Brain microvascular endothelial cell (primary cell): ENCODE data around the gene CCKAR.

Experiments used
- DNase-seq: peaks from one replicate; pipeline ENCODE4 v3.0.0-alpha.2; 2020
- H3K27ac ChIP-seq: fragments of 250-450 bp; sonication (Bioruptor Pico); 2 replicates; pipeline ENCODE4 v1.5.1; 2020; ENCODE audit warnings: mild to moderate bottlenecking, moderate library complexity
- H3K27me3 ChIP-seq: fragments of 250-450 bp; sonication (Bioruptor Pico); replicated peaks from 2 replicates; pipeline ENCODE4 v1.5.1; 2020; ENCODE audit warnings: mild to moderate bottlenecking
- H3K36me3 ChIP-seq: fragments of 250-450 bp; sonication (Bioruptor Pico); replicated peaks from 2 replicates; pipeline ENCODE4 v1.5.1; 2020; ENCODE audit warnings: mild to moderate bottlenecking
- H3K4me3 ChIP-seq: 2 replicates; pipeline ENCODE4 v1.5.1; 2011; ENCODE audit warnings: low read depth, mild to moderate bottlenecking, control low read depth, low read length, moderate library complexity
- in situ Hi-C: cut with HindIII; loops from 2 replicates; pipeline ENCODE4 v1.10.0; 2017; ENCODE audit warnings: low sequenced_read_pairs, low pct_ligation_motif_present
- TF ChIP-seq, protein P1 (sequence below): IDR thresholded peaks from 2 replicates; pipeline ENCODE4 v1.5.1; 2011; ENCODE audit warnings: low read depth, mild to moderate bottlenecking, moderate library complexity, low read length, control low read depth, inconsistent platforms; ENCODE audit errors: missing control alignments

CCKAR gene

DNA sequence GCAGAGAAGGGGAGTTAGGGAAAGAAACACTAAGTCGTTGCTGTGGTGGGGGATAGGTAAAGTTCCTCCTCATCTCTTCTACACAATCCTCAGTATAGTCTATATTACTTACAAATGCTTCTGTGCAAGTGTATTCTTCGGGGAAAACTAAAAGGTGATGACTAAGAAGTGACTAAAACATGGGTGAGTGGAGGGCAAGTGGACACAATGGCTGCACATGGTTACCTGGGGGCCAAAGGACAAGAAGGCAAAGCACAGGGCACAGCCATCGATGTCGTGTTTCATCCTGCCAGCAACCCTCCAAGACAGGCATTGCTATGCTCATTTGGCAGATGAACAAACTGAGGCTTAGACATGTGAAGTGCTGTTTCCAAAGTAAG lies 35.5 kb upstream of the CCKAR start:
- DNase-seq, result no peak
- in situ Hi-C loops, result no loop called here
- TF ChIP-seq, protein P1, sequence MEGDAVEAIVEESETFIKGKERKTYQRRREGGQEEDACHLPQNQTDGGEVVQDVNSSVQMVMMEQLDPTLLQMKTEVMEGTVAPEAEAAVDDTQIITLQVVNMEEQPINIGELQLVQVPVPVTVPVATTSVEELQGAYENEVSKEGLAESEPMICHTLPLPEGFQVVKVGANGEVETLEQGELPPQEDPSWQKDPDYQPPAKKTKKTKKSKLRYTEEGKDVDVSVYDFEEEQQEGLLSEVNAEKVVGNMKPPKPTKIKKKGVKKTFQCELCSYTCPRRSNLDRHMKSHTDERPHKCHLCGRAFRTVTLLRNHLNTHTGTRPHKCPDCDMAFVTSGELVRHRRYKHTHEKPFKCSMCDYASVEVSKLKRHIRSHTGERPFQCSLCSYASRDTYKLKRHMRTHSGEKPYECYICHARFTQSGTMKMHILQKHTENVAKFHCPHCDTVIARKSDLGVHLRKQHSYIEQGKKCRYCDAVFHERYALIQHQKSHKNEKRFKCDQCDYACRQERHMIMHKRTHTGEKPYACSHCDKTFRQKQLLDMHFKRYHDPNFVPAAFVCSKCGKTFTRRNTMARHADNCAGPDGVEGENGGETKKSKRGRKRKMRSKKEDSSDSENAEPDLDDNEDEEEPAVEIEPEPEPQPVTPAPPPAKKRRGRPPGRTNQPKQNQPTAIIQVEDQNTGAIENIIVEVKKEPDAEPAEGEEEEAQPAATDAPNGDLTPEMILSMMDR, result no peak
- Histone ChIP-seq H3K36me3 (no peaks in the 10 kb centered on the region), H3K27ac (no peak overlapping the region), H3K27me3 (no peaks in the 10 kb centered on the region), H3K4me3 (no peak overlapping the region)

DNA sequence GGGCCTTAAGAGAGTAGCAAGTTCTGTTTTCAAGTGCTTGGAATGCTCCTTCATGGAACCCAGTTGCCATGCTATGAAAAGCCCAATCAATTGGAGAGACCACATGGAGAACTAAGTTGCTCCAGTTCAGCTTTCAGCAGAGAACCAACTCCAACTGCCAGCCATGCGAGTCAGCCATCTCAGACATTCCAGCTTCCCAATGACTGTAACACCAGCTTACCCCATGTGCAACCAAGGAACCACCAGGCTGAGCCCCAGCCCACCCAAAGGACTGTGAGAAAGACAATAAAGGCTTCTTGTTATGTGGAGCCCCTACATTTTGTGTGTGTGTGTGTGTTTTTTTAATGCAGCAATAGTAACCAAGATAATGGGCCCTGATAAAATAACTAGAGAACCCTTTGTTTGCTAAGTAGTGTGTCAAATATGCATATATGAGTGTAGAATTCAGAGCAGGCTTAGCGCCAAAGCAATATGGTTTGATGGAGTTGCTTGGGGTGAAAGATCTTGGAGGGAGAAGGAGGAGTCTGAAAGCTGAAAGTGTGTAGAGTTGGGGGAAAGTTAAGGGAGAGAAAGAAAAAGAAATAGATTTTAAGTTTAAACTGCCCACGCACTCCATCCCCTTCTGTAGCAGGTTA lies 35.0 kb upstream of the CCKAR start:
- in situ Hi-C loops, result no loop called here
- Histone ChIP-seq H3K4me3 (no peak overlapping the region), H3K27me3 (no peaks in the 10 kb centered on the region), H3K36me3 (no peaks in the 10 kb centered on the region), H3K27ac (no peak overlapping the region)
- TF ChIP-seq, protein P1, result no peak
- DNase-seq, result peak; percentile 45

DNA sequence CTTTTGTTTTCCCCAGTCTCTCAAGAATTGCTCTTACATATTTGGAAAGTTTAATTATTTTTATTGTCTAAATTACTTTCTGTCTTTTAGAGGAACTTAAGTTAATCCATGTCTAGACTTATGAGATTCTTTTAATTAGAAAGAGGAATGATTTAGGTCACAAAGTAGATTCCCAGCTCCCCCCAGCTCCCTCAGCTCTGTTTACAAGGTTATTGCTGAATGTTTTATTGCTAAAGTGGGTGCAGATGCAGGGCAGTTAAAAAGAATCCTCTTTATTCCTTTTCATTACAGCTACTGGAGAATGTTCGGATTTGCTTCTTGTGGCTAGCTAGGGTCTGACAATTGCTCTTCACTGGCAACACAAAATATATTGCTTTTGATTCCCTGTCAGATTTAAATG lies 33.7 kb upstream of the CCKAR start:
- no peak overlapping the region for H3K27ac ChIP-seq
- TF ChIP-seq, protein P1, result no peak
- DNase-seq, result no peak
- in situ Hi-C loops, result no loop called here
- no peaks in the 10 kb centered on the region for H3K36me3 ChIP-seq
- no peak overlapping the region for H3K4me3 ChIP-seq
- no peaks in the 10 kb centered on the region for H3K27me3 ChIP-seq

DNA sequence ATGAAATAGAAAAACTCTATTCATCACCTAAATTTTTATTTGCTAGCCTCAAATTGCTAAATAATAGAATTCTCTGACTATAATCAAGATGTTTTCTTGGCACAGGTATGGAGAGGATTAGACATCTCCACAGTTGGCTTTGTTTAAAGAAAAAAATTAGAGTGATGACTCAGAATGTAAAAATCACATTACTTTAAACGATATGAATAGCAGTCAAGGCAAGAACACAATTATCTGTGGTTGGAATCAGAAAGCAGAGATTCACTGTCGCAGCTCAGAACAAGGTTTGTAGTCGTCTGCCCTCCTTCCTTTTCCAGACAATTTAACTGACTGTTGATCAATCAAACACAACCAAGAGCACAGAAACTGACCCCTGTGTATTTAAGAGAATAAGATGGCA lies 32.2 kb upstream of the CCKAR start:
- Histone ChIP-seq H3K27me3 (no peaks in the 10 kb centered on the region), H3K36me3 (no peaks in the 10 kb centered on the region), H3K4me3 (no peak overlapping the region), H3K27ac (no peak overlapping the region)
- DNase-seq, result no peak
- TF ChIP-seq, protein P1, result no peak
- in situ Hi-C loops, result no loop called here

DNA sequence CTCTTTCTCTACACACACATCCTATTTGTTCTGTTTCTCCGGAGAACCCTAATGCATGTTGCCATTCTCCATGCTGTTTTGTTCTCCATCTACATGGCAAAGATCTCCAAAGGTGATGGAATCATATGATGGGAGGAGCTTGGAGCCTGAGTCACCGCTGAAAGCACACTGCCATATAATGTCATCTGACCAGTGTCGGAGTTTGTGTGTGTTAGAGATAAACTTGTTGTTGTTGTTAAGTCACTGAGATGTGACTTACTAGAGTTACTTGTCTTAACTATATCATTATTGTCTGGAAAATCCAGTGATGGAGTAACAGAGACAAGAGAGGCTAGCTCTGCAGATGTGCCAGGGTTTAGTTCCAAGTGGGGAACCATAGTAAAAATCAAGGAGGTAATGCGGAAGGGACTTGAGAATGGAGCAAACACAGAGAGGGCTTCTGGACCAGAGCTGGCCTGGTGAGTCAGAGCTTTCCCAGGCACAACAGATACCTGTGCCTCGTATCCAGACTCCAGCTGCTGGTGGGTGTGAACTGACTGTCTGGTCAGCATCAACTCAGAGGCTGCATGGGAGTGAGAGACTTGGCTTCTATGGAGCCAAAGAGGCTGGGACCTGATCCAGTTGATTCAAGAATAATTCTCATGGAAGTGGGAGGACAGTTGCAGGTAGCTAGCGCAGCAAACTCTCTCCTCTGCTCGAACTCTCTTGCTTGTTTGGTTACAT lies 30.6 kb upstream of the CCKAR start:
- TF ChIP-seq, protein P1, result no peak
- in situ Hi-C loops, result no loop called here
- Histone ChIP-seq H3K27me3 (no peaks in the 10 kb centered on the region), H3K27ac (no peak overlapping the region), H3K36me3 (no peaks in the 10 kb centered on the region), H3K4me3 (no peak overlapping the region)
- no peak for DNase-seq
